Naive B cell (primary cell): ENCODE measurements around the gene ADCY2. TPM values are rescaled to one million over a fixed set of nuclear protein-coding genes. Genes with fewer than 3 reads are reported as not detected.
"Not testable (repeated sequence)": the region's sequence is repeated elsewhere in the genome, so short reads cannot be mapped to it uniquely, and the experiment has no call there.

Source experiments
- ATAC-seq, 2 donors: fragments of 150-1000 bp; cut with Tn5 transposase; 2 replicates each; pipeline ENCODE4 v1.10.0; 2021; ENCODE audit warnings: low read depth in 2 of 2, mild to moderate bottlenecking in 2 of 2, moderate library complexity in 2 of 2
- DNase-seq: peaks from one replicate; pipeline ENCODE4 v3.0.0; 2022
- H3K27ac Mint-ChIP-seq, 6 donors: one replicate each; pipeline ENCODE4 v1.8.0; 2020 to 2022; ENCODE audit warnings: mild to moderate bottlenecking in 6 of 6, mixed read lengths in 6 of 6, moderate library complexity in 5 of 6, inconsistent platforms in 2 of 6
- H3K27me3 Mint-ChIP-seq, 3 donors: one replicate each; pipeline ENCODE4 v1.8.0; 2021 to 2022; ENCODE audit warnings: mixed read lengths in 3 of 3, mild to moderate bottlenecking in 1 of 3
- H3K36me3 Mint-ChIP-seq, 2 donors: one replicate each; pipeline ENCODE4 v1.8.0; 2020 to 2022; ENCODE audit warnings: mixed read lengths in 2 of 2, inconsistent platforms in 1 of 2, mild to moderate bottlenecking in 1 of 2
- H3K4me1 Mint-ChIP-seq, 3 donors: one replicate each; pipeline ENCODE4 v1.8.0; 2020 to 2022; ENCODE audit warnings: mixed read lengths in 3 of 3, inconsistent platforms in 1 of 3, mild to moderate bottlenecking in 1 of 3, moderate library complexity in 1 of 3
- H3K4me3 Mint-ChIP-seq, 8 donors: one replicate each; pipeline ENCODE4 v1.8.0; 2020 to 2022; ENCODE audit warnings: mild to moderate bottlenecking in 8 of 8, mixed read lengths in 8 of 8, moderate library complexity in 8 of 8, inconsistent platforms in 2 of 8
- H3K9me3 Mint-ChIP-seq, 7 donors: one replicate each; pipeline ENCODE4 v1.8.0; 2020 to 2022; ENCODE audit warnings: mixed read lengths in 7 of 7, mild to moderate bottlenecking in 5 of 7, inconsistent platforms in 2 of 7, moderate library complexity in 1 of 7
- polyA plus RNA-seq, 6 donors: library from polyadenylated mRNA; unstranded; fragments of 300-500 nt; fragmentation: Illumina TruSeq; gene quantifications; one replicate each; pipeline ENCODE4 v1.2.3, GENCODE V29; 2021; ENCODE audit warnings: low read depth in 6 of 6

Gene ADCY2
- polyA plus RNA-seq, 6 donors from 2014 or later, result not detected

- H3K4me1 Mint-ChIP-seq, result no peaks in the 10 kb centered on the region
- DNase-seq (no peak), ATAC-seq (no peak)
- peaks cover 0 to 7% (median 0%) of the 10 kb centered on the region in 3 donors for H3K27me3 Mint-ChIP-seq
- H3K27ac Mint-ChIP-seq, result no peak overlapping the region
- H3K36me3 Mint-ChIP-seq, result peaks cover 0 to 7% of the 10 kb centered on the region in 2 donors
- H3K9me3 Mint-ChIP-seq, result peaks cover 2 to 18% (median 7%) of the 10 kb centered on the region in 7 donors
- no peak overlapping the region for H3K4me3 Mint-ChIP-seq
Measured at GRCh38 chr5:7410936-7411511, 15.1 kb downstream of the ADCY2 start.

- H3K27me3 Mint-ChIP-seq, result peaks cover 0 to 2% (median 0%) of the 10 kb centered on the region in 3 donors
- ATAC-seq (no peak), DNase-seq (no peak)
- H3K9me3 Mint-ChIP-seq, result peaks cover 0 to 6% (median 3%) of the 10 kb centered on the region in 7 donors
- H3K27ac Mint-ChIP-seq, result no peak overlapping the region
- H3K36me3 Mint-ChIP-seq, result peaks cover 0 to 2% of the 10 kb centered on the region in 2 donors
- no peaks in the 10 kb centered on the region for H3K4me1 Mint-ChIP-seq
- H3K4me3 Mint-ChIP-seq, result no peak overlapping the region
Measured at GRCh38 chr5:7412409-7412808, 16.5 kb downstream of the ADCY2 start.

- H3K9me3 Mint-ChIP-seq, result peaks cover 0 to 5% (median 3%) of the 10 kb centered on the region in 7 donors
- no peak for DNase-seq
- no peak overlapping the region for H3K27ac Mint-ChIP-seq
- no peak for ATAC-seq
- H3K4me1 Mint-ChIP-seq, result no peaks in the 10 kb centered on the region
- H3K4me3 Mint-ChIP-seq, result no peak overlapping the region
- peaks cover 0 to 6% (median 0%) of the 10 kb centered on the region in 3 donors for H3K27me3 Mint-ChIP-seq
- no peaks in the 10 kb centered on the region for H3K36me3 Mint-ChIP-seq
Measured at GRCh38 chr5:7415123-7415522, 19.2 kb downstream of the ADCY2 start.

GRCh38 chr5:7415587-7416535, 19.9 kb downstream of the ADCY2 start:
- Mint-ChIP-seq H3K4me3 (no peak overlapping the region), H3K36me3 (no peaks in the 10 kb centered on the region), H3K9me3 (peaks cover 0 to 7% (median 3%) of the 10 kb centered on the region in 7 donors), H3K4me1 (peaks cover 0 to 3% (median 0%) of the 10 kb centered on the region in 3 donors), H3K27me3 (peaks cover 4 to 11% (median 5%) of the 10 kb centered on the region in 3 donors), H3K27ac (no peak overlapping the region)
- no peak for DNase-seq
- ATAC-seq, result no peak

GRCh38 chr5:7418276-7418675, 22.3 kb downstream of the ADCY2 start:
- no peaks in the 10 kb centered on the region for H3K36me3 Mint-ChIP-seq
- H3K4me1 Mint-ChIP-seq, result peaks cover 0 to 3% (median 0%) of the 10 kb centered on the region in 3 donors
- no peak overlapping the region for H3K27ac Mint-ChIP-seq
- no peak for DNase-seq
- no peak overlapping the region for H3K4me3 Mint-ChIP-seq
- peaks cover 4 to 13% (median 11%) of the 10 kb centered on the region in 3 donors for H3K27me3 Mint-ChIP-seq
- H3K9me3 Mint-ChIP-seq, result peaks cover 0 to 5% (median 3%) of the 10 kb centered on the region in 7 donors
- no peak for ATAC-seq

- Mint-ChIP-seq H3K36me3 (no peaks in the 10 kb centered on the region), H3K4me1 (peaks cover 0 to 3% (median 0%) of the 10 kb centered on the region in 3 donors)
Measured at GRCh38 chr5:7419367-7419766, 23.4 kb downstream of the ADCY2 start.

GRCh38 chr5:7419846-7420245, 23.9 kb downstream of the ADCY2 start:
- Mint-ChIP-seq H3K27me3 (peaks cover 4 to 13% (median 11%) of the 10 kb centered on the region in 3 donors), H3K27ac (no peak overlapping the region), H3K4me3 (no peak overlapping the region), H3K9me3 (peaks cover 0 to 6% (median 0%) of the 10 kb centered on the region in 7 donors), H3K36me3 (no peaks in the 10 kb centered on the region), H3K4me1 (peaks cover 0 to 3% (median 0%) of the 10 kb centered on the region in 3 donors)
- ATAC-seq (no peak), DNase-seq (no peak)

More at GRCh38 chr5:7419367-7419766, 23.4 kb downstream of the ADCY2 start:
- no peak for DNase-seq
- ATAC-seq, result no peak
- Mint-ChIP-seq H3K27me3 (peaks cover 4 to 13% (median 11%) of the 10 kb centered on the region in 3 donors), H3K9me3 (peaks cover 0 to 6% (median 1%) of the 10 kb centered on the region in 7 donors), H3K4me3 (no peak overlapping the region), H3K27ac (no peak overlapping the region)

- DNase-seq (no peak), ATAC-seq (no peak)
- no peak overlapping the region for H3K4me3 Mint-ChIP-seq
- no peak overlapping the region for H3K27ac Mint-ChIP-seq
- peaks cover 0 to 6% (median 0%) of the 10 kb centered on the region in 7 donors for H3K9me3 Mint-ChIP-seq
- peaks cover 4 to 13% (median 11%) of the 10 kb centered on the region in 3 donors for H3K27me3 Mint-ChIP-seq
- H3K36me3 Mint-ChIP-seq, result no peaks in the 10 kb centered on the region
- H3K4me1 Mint-ChIP-seq, result peaks cover 0 to 3% (median 0%) of the 10 kb centered on the region in 3 donors
Measured at GRCh38 chr5:7420510-7421280, 24.8 kb downstream of the ADCY2 start.

- H3K27me3 Mint-ChIP-seq, result peaks cover 4 to 13% (median 11%) of the 10 kb centered on the region in 3 donors
- peaks cover 0 to 3% (median 0%) of the 10 kb centered on the region in 3 donors for H3K4me1 Mint-ChIP-seq
- ATAC-seq (no peak), DNase-seq (no peak)
- H3K27ac Mint-ChIP-seq, result no peak overlapping the region
- H3K36me3 Mint-ChIP-seq, result no peaks in the 10 kb centered on the region
- no peak overlapping the region for H3K4me3 Mint-ChIP-seq
- peaks cover 0 to 6% (median 0%) of the 10 kb centered on the region in 7 donors for H3K9me3 Mint-ChIP-seq
Measured at GRCh38 chr5:7422316-7423106, 26.6 kb downstream of the ADCY2 start.

- not testable (repeated sequence) for ATAC-seq, H3K36me3 Mint-ChIP-seq, DNase-seq, H3K9me3 Mint-ChIP-seq, H3K4me3 Mint-ChIP-seq, H3K27ac Mint-ChIP-seq, H3K4me1 Mint-ChIP-seq
- peaks cover 4 to 13% (median 11%) of the 10 kb centered on the region in 3 donors for H3K27me3 Mint-ChIP-seq
Measured at GRCh38 chr5:7423231-7423630, 27.3 kb downstream of the ADCY2 start.

- H3K27me3 Mint-ChIP-seq, result peaks cover under 1 to 8% (median 1%) of the 10 kb centered on the region in 3 donors
- ATAC-seq (no peak), DNase-seq (no peak)
- H3K36me3 Mint-ChIP-seq, result no peaks in the 10 kb centered on the region
- peaks cover 0 to 4% (median 0%) of the 10 kb centered on the region in 7 donors for H3K9me3 Mint-ChIP-seq
- H3K4me1 Mint-ChIP-seq, result peaks cover 0 to under 1% (median 0%) of the 10 kb centered on the region in 3 donors
- H3K27ac Mint-ChIP-seq, result no peak overlapping the region
- H3K4me3 Mint-ChIP-seq, result no peak overlapping the region
Measured at GRCh38 chr5:7425830-7426229, 29.9 kb downstream of the ADCY2 start.

GRCh38 chr5:7426284-7426683, 30.3 kb downstream of the ADCY2 start:
- Mint-ChIP-seq H3K4me1 (no peaks in the 10 kb centered on the region), H3K27ac (no peak overlapping the region), H3K9me3 (peaks cover 0 to 4% (median 0%) of the 10 kb centered on the region in 7 donors)

More at GRCh38 chr5:7426284-7426683, 30.3 kb downstream of the ADCY2 start:
- no peaks in the 10 kb centered on the region for H3K36me3 Mint-ChIP-seq
- DNase-seq (no peak), ATAC-seq (no peak)
- H3K27me3 Mint-ChIP-seq, result peaks cover 0 to 4% (median 0%) of the 10 kb centered on the region in 3 donors
- H3K4me3 Mint-ChIP-seq, result no peak overlapping the region
